ENCODE data around the gene HMX1. TPM values are rescaled to one million over a fixed set of nuclear protein-coding genes. Genes with fewer than 3 reads are reported as not detected.

HMX1 gene
- total RNA-seq, 1 donor from 2014 or later: not detected

DNA sequence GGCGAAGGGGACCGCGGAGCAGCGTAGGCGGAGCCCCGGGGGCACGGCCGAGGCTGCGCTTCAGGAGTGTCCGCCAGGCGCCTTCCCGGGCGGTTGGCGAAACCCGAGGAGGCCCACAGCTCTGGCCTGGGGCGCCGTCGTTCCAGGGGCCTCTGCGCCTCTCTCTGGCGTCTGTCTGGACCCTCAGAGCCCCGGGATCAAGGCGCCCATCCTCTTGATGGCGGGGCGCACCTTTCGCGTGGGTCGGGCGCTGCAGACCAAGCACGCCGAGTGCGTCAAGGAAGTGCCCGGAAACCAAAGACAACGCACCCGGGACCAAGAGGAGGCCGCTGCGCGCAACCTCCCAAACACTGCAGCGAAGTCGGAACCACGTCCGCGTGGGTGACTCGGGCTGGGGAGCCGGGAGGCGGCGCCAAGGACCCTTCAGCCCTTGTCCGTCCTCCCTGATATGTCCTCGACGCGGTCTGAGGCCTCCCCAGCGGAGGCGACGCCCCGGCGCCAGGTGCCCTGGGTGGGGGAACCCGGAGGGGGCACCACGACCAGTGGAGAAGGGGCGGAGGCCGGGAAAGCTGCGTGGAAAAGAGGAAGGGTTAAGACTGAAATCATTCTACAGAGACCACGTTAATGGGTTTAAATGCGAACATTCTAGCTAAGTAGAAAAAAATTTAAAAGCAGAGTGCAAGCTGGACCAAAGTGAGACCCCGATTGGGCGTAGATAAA lies 9.9 kb downstream of the HMX1 start:
- DNase-seq (ENCODE audit: low spot score in 2 of 2): no peak
- no peak for TF ChIP-seq CTCF (IDR thresholded peaks at IDR 0.05)
- Histone ChIP-seq H3K27ac (no peak overlapping the region), H3K9me3 (no peaks in the 10 kb centered on the region), H3K27me3 (peaks cover 24% of the 10 kb centered on the region), H3K4me1 (no peaks in the 10 kb centered on the region), H3K36me3 (no peaks in the 10 kb centered on the region), H3K4me3 (no peak overlapping the region)
- intact Hi-C loops (cut with DNase I): no loop called here

DNA sequence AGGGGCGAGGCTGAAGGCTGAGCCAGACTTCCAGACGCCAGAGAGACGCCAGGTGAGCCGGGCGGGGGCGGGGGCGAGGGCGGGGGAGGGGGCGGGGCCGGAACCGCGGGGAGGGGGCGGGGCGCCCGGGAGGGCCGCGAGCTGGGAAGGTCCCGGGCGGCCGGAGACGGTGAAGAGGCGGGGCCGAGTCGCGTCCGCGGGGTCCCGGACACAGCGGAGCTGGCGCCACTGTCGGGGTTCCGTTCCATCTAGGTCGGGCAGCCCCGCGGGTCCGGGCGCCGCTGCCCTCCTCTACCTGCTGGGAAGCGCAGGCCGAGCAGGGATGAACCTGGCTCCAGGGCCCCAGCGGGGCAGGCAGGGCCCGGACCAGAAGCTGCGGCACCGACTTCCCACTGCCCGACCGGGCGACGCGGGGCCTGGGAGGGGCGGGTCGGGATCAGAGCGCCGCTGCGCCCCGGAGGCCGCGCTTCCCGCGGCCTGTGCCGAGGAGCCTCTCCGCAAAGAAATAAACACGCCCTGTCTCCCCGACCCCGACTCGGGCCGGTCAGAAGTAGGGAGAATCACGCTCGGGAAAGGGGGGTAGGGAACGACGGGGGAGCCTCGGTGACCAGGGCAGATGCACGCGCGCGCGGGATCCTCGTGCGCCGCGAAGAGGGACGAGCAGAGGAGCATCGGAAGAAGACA lies 10.6 kb downstream of the HMX1 start:
- Histone ChIP-seq H3K27me3 (peaks cover 24% of the 10 kb centered on the region), H3K27ac (no peak overlapping the region), H3K4me3 (no peak overlapping the region), H3K36me3 (no peaks in the 10 kb centered on the region), H3K4me1 (no peaks in the 10 kb centered on the region), H3K9me3 (no peaks in the 10 kb centered on the region)
- intact Hi-C loops (cut with DNase I): no loop called here
- no peak for TF ChIP-seq CTCF (IDR thresholded peaks at IDR 0.05)
- no peak for DNase-seq (ENCODE audit: low spot score in 2 of 2)

DNA sequence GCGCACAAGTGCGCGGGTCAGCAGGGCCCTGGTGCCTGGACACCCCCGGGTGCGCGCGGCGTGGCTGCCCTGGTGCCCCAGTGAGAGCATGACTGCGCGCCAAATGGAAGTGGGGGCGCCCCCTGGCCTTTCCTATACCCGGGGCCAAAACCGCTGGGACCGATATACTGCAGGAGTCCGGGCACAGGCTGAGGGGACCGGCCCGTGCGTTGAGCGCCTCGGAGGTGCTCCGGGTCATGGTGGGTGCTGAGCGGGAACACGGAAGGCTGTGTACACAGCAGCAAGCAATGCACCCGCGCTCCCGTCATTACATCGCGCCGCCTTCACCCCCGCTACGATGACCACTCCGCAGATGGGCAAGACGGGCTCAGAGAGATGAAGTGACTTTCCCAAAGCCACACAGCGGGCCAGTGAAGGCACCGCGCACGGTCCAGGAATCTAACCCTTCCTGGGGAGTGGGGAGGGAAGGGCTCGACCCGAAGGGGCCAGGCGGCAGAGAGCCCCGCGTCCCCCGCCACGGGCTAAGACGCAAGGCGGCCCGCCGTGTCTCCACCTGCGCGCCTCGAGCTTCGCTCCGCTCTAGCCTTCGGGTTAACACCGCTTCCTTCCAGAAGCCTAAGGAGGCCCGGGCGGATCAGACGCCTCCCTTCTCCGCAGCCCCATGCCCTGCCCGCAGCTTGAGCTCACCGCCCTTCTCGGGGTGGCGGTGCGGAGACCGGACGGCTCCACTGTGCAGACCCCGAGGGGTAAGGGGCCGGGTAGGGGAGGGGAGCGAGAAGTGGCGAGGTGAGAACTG lies 11.3 kb downstream of the HMX1 start:
- Histone ChIP-seq H3K36me3 (no peaks in the 10 kb centered on the region), H3K9me3 (no peaks in the 10 kb centered on the region), H3K4me3 (no peak overlapping the region), H3K4me1 (no peaks in the 10 kb centered on the region), H3K27ac (no peak overlapping the region), H3K27me3 (peaks cover 24% of the 10 kb centered on the region)
- intact Hi-C loops (cut with DNase I): no loop called here
- no peak for TF ChIP-seq CTCF (IDR thresholded peaks at IDR 0.05)
- no peak for DNase-seq (ENCODE audit: low spot score in 2 of 2)

GRCh38 chr4:8859550-8860095 lies 12.0 kb downstream of the HMX1 start:
- intact Hi-C loops (cut with DNase I): no loop called here
- H3K4me3 ChIP-seq: no peak overlapping the region
- no peak for TF ChIP-seq CTCF (IDR thresholded peaks at IDR 0.05)

DNA sequence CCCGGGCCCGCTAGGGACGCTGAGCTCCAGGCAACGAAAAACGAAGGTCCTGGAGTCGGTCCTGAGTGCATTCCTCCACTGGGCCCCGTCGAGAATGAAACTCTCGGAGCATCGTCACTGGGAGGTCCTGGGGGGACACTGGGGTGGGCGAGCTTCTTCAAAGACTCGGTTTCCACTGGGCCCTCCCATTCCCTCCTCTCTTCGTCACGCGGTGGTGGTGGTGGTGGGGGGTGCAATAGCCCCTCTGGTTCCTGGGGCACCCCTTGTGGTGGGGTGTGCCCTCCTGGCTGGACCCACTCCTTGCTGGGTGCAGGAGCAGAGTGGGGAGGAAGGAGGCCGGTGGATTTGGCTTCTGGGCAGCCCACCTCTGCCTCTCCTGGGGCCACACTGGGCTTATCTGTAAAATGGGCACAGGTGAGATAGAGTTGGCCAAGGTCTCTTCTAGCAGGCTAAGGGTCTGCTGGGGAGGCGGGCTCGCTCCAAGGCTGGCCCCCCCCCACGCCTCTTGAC lies 12.9 kb downstream of the HMX1 start:
- no peak overlapping the region for H3K27ac ChIP-seq
- H3K4me1 ChIP-seq: no peaks in the 10 kb centered on the region
- H3K4me3 ChIP-seq: no peak overlapping the region
- no peak for TF ChIP-seq CTCF (IDR thresholded peaks at IDR 0.05)
- no peaks in the 10 kb centered on the region for H3K36me3 ChIP-seq
- intact Hi-C loops (cut with DNase I): no loop called here
- peaks cover 24% of the 10 kb centered on the region for H3K27me3 ChIP-seq
- no peaks in the 10 kb centered on the region for H3K9me3 ChIP-seq
- DNase-seq (ENCODE audit: low spot score in 2 of 2): no peak

More at GRCh38 chr4:8859550-8860095, 12.0 kb downstream of the HMX1 start:
- Histone ChIP-seq H3K9me3 (no peaks in the 10 kb centered on the region), H3K27ac (no peak overlapping the region), H3K27me3 (peaks cover 24% of the 10 kb centered on the region), H3K36me3 (no peaks in the 10 kb centered on the region), H3K4me1 (no peaks in the 10 kb centered on the region)
- DNase-seq (ENCODE audit: low spot score in 2 of 2): no peak

Data from ascending aorta (tissue), 2 donors.